Left forelimb (tissue), 1 donor: Measurements from ENCODE around the gene TSHZ3.

Source experiments
- DNase-seq: peaks from one replicate; pipeline ENCODE4 v3.0.0-alpha.2; 2018; ENCODE audit warnings: low spot score

Gene TSHZ3

DNA sequence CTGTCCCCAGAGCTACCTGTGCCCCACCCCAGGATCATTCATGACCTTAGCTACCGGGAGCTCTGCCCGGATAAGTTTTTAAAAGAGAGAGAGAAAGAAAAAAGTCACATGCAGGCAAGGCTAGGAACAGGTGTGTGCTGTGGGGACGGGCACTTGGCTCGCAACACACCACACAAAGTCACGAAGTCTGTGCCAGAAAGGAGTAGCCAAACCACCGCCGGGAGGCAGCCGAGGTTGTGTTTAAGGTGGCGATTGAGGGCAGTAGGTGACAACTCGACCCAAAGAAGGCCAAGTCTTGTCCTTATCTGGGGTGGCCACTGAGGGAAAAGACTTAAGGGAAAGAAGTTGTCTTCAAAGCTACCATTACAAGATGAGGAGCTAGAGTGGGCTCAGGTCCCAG, 4.6 kb upstream of the TSHZ3 start:
- no peak for DNase-seq

DNA sequence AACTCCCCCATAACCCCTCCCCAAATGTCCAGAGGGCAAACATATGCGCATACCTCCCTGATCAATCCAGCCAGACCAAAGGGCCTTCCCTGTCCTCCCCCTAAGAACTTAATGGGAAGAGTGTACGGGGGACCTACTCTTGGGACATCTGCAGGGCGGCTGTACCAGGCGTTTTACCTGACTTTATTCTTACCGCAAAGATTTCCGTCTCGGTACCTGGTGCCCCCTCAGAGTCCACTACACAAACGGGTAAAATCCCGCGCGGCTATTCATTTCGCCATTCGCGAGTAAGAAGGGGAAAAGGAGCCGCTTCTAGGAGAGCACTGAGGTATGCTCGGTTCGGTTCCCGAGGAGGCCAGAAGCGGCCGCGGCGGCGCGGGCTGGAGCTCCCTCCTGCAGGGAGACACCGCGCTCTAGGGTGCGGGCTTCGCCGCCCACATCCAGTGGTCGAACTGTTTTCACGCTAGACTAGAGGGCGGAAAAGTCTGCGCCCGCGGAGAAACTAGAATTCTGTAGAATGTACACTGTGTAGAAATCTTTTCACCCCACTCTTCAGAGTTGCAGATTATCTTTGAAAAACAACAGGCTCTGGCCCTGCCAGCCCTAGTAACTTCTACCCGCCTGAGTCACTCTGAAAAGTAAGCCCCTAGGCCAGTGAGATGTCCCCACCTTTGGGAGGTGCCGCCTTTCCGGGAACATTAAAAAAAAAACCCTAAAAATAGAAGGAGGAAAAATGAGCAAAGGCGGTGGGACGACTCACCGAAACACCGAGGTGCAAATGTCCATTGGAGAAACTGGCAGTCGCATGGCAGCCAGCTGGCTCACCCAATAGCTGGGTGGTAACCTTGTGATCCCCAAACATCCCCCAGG, 3.8 kb upstream of the TSHZ3 start:
- no peak for DNase-seq

DNA sequence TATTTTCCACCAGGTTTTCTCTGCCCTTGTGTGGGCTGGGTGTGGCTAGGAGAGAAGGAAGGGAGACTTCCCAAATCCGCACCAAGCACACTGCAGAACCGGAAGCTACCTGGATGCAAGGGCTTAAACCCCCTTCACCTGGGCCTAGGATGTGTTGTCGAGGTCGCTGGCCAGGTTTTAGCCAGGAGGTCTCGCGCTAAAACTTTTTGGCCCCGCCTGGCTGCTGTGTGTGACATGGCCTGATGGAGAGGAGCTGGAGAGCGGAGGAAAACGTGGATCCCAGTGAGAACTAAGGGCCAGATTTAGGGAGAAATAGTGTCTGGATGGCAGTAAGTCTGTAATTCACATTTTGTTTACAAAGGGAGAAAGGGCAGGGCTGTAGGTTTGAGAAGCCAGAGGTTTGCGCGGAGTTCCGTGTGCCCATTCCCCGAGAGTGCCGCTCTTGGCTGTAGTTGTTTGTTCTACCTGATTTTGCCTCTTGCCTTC, 3.1 kb upstream of the TSHZ3 start:
- DNase-seq, result no peak

DNA sequence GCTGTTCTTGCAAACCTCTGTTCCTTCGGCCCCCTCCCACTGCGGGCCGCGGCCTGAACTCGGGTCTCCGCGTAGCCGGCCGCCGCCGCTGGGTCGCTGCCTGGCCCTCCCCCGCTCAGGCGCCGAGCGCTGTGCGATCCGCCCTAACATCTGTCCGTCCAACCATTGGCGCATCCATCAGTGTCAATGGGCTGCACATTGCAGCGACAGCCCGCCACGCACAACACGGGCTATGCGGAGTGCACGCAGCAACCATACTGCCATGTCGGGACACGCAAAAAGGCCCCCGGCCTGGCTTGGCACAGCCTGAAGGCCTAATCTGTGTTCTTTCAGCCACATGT, 2.6 kb upstream of the TSHZ3 start:
- no peak for DNase-seq

DNA sequence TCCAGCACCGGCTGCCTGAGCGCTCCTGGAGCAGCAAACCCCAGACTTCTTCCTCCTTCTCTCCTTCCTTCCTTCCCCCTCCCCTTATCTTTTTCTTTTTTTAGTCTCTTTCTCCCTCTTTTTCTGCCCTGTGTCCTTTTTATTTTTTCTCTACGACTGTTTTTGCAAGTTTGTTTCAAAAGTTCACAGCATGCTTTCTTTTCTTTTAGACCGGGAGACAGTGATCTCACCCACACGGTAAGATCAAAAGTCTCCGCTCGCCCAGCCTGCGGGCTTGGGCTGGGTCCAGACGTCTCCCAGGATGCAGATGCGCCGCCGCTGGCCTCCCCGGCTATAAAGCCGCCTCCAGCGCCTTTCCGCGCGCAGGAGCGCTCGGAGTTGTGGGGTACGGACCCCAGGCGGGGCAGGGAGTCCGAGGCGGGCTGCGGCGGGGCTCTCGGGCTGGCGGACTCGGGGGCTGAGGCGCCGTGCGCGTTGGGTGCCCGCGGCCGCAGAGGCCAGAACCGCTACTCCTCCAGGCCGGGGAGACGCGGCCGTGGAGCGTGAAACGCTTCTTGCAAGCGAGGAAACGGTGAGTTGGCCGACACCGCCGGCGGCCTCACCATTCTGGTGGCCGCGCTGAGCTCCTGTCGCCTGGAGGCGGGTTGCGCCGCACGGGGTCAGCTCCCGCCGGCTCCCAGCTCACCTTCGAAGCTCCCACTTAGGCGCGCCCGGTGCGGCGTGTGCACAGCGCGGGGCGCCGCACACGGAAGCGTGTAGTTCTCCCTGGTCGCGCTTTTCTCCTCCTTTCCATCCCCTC, 2.0 kb upstream of the TSHZ3 start:
- DNase-seq, result no peak

DNA sequence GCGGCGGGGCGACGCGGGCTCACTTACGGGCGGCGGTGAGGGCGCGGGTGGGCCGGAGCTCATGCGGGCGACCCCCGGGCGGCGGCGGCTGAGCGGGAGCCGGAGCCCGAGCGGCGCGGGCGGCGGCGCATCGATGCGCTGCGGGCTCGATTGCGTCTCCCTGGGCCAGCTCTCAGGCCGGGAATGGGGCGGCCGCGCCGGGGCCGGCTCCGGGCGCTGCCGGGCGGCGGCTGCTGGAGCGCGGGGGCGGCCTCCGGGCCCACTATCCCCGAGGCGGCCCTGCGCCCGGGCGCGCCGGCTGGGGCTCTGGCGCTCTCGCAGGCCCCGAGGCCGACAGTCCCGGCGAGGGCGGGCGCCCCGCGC, 1.4 kb upstream of the TSHZ3 start:
- DNase-seq, result no peak

DNA sequence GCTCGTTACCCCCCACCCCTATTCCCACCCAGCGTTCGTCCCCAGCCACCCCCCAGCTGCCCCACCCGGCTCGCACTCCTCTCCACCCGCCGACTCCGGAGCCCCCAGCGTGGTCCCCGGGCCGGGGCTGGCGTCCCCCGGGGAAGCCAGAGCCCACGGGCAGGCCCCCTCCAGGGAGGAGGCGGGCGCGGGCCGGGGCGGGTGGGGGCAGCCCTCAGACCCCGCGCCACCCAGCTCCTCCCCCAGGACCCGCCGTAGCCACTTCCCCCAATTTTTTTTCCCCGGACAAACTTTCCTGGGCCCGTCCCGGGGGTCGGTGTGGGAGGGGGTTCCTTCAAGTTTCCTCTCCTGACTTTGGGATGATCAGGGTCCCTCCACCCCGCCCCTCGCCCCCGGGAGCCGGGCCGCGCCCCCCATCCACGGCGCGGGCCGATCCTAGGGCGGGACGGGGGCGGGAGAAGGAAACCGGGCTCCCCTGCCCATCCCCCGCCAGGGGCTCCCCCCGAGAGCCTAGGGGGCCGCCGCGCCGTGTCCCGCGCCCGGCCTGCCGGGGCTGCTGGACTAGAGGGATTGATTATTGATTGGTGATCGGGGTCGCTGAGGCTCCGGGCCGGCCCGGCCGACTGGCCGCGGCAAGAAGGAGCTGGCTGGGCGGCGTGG, 927 bp upstream of the TSHZ3 start:
- peak; percentile 78 for DNase-seq

DNA sequence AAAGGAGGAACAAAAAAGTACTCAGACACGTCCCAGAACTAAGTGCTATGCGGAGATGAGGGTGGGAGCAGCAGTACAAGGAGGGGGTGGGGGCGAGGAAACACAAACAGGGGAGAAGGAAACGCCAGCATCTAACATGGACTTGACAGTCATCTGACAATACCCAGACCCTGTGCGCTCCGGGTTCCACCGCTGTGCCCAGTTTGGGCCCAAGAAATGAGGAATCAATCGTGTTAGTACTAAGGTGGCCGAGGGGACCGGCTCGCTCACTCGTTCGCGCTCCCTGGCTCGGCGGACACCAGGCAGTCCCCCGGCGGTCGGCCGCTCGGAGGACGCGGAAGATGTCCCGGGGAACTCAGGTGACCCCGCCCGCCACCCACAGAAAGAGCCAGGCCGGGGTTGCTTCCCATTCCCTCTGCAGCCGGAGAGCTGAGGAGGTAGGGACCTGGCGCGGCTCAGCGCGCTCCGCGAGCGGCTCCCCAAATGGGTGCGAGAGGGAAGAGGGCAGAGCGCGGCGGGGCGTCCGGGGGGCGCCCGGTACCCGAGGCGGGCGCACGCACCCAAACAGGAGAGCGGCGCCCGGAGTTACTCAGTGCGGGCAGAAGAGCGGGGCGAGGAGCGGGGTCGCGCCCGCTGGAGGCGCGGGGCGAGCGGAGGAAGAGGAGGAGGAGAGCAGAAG, 616 bp downstream of the TSHZ3 start:
- no peak for DNase-seq

DNA sequence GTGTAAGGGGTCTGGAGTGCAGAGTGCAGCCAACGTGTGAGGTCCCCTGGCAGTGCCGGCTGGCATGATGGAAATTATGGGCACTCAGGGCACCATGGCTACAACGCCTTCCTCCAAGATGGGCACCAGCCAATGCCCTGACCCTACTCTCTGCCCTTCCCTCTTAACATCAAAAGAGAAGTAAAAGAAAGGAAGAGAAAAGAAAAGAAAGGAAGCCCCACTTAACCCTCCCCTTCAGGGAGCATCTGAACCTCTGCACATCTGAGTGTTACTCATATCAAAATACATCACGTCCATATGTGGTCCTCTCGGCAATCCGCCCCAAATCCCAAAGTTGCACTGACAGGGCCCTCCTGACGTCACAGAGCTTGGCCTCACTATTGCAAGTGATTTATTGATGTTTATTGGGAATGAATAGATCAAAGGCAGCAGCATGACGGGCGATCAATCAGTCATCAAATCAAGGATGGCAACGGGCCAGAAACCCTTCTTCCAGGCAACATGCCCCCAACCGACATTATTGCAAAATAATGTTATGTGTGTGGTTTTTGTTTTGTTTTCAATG, 1.3 kb downstream of the TSHZ3 start:
- DNase-seq, result no peak

DNA sequence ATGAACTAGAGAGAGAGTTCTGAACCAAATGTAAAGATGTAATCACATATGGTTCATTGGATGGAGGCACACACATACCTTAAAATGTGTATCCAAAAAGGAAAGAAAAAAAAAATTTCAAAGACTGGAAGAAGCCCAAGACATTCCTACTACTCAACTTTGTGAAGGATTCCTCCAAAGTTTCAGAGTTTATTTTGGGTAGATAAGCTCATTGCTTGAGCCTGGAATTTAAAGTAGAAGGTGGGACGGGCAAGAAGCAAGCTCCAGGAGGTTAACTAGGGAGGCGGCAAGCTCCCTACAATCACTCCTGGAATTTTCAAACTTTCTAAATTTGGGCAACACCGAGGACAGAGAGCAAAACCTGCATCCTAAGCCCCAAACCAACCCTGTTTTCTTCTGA, 1.9 kb downstream of the TSHZ3 start:
- DNase-seq, result no peak

DNA sequence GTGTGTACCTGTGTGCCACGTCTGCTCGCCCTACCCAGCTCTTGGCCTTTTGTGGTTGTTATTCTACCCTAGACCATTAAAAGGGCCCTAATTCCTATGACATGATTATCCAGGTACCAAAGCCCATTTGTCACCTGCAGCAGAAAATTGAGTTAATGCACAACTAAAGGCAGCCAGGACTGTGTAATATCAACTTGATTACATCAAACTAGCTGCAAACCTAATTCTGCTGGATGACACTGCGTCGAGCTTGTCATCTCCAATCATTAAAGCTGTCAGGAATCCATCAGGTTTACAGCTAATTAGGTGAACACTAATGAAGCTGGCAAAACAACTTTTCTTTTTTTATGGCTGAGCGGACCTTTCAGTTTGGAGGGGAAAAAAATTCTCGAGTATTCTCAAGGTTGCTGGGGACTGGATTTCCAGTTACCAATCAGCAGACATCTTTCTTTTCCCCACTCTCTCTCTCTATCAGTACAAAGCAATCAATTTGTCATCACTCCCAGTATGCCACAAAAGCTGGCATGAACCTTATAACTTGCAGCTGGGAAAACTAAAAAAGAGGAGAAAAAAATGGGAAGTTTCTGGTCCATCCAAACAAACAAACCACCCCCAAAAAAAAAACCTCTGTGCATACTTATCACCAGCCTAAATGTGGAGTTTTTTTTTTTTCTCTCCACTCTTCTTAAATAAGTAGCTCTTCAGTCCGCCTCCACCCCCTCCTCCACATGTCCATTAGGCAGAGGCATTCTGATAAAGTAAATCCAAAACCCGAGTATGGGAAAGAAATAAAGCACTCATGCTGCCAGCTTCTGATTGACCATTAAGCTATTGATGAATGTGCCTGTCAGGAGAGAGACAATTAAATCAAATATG, 2.8 kb downstream of the TSHZ3 start:
- no peak for DNase-seq

DNA sequence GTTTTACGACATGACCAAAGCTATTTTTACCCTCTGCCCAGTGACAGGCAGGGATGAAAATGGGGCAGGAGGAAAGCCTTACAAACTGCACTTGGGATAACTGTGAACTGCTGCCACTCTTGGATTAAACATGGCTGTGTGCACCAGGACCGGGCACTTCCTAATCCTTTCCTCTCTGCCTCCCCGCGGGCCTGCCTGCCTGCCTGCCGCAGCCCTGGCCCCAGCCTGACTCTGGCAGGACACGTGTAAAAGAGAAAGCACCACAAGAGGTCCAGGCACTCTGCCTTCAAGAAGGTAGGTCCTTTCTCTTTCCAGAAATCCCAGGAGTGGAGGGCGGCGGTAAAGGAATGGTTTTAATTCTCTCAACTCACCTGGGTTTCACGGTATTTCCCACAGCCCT, 4.8 kb downstream of the TSHZ3 start:
- no peak for DNase-seq

DNA sequence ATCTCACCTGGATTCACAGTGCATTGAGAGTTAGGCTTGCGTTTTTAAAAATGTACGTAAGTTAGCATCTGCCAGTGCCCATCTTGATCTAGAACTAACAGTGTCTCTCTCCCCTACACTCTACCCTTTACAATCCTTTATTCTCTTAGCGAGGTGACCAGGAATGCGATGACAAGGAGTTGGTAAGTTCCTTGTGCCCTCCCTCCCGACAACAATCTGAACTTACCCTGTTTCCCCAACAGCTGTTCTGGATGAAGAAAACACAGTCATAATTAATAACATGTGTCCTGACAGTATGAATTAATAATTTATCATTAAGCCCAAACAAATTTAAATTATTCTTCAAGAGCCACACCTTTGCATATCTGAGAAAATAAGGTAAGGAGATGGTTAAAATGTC, 6.3 kb downstream of the TSHZ3 start:
- DNase-seq, result no peak

DNA sequence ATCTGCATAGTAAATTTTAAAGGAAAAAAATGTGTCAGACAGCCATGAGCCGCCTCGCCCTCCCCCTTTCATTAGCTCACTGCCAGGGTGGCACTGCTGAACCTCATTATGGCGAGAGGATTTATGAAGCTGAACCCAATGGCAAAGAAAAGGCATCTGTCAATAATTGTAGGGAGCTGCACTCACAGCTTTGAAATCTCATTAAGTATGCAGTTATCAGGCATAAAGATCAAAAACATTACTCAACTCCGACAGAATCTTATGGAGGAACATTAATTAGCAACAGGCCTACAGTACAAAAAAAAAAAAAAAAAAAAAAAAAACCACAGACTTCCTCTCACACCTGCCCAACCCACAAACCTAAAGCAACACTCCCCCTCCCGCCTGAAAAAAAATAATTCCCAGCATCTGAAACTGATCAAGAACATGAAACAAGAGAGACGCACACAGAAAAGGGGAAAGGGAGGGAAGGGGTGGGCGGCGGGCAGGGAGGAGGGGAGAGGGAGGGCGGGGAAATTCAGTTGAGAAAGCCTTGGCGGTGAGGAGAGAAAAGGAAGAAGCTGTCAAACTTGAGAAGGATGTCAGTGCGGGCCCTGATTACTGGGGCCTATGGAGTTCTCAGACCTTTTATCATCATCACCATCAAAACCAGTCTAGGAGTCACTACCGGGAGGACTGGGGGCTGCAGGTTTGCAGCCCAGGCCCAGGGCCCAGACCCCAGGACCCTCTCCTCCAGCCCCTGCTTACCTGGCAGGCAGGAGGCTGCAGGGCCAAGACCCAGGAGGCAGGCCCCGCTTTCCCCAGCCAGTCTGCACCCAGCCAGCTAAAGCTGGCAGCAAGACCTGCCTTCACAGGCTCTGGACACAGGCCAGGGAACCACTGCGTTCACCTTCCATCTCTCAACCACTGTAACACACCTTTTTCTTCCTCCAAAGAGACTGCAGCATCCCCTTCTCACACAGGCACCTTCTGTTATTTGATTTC, 8.9 kb downstream of the TSHZ3 start:
- DNase-seq, result no peak

DNA sequence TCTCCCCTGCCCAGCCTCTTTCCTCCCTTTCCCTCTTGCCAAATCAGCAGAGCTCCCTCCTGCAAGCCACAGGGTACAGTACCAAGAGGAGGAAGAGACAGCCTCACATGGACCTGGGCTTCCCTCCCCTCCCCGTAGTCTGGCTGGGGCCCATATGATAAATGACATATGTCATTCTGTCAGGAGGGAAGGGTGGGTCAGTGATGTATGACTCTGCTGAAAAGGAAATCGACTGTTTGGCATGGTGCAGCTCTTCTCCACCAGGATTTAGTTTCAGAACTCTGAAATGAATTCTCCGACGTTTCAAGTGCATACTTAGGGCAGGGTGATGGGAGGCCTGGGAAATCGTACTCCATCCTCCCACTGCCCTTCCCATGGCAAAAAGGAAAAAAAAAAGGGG, 9.8 kb downstream of the TSHZ3 start:
- DNase-seq, result no peak

DNA sequence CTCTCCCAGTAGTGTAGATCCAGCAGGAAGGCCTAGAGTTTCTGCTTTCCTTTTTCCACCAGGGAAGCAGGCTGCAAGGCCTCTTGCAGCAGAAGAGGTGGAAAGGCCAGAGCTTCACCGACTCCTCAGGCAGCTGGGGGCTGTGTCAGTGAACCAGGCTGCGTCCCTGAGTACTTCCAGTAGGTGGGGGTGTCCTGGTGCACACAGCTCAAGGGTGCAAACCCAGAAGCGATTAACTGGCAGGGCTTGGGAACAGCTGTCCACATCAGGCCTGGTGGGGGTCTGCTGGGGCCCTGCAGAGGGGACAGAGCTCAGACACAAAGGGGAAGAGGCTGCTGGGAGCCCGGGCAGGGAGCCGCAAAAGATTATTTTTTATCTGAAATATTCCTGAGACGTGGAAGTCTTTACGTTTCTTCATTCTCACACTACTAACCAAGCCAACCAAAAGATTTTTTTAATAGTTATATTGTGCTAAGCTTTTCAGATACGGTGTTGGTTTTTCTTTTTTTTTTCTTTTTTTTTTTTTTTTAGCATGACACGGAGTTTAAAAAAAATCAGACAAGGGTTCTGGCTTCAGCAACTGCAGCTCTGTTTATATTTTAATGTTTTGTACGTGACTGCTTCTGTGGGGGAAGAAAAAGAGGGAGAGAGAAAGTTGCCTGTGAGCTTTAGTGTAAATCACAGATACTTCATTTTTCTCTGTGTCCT, 11.0 kb downstream of the TSHZ3 start:
- DNase-seq, result no peak

DNA sequence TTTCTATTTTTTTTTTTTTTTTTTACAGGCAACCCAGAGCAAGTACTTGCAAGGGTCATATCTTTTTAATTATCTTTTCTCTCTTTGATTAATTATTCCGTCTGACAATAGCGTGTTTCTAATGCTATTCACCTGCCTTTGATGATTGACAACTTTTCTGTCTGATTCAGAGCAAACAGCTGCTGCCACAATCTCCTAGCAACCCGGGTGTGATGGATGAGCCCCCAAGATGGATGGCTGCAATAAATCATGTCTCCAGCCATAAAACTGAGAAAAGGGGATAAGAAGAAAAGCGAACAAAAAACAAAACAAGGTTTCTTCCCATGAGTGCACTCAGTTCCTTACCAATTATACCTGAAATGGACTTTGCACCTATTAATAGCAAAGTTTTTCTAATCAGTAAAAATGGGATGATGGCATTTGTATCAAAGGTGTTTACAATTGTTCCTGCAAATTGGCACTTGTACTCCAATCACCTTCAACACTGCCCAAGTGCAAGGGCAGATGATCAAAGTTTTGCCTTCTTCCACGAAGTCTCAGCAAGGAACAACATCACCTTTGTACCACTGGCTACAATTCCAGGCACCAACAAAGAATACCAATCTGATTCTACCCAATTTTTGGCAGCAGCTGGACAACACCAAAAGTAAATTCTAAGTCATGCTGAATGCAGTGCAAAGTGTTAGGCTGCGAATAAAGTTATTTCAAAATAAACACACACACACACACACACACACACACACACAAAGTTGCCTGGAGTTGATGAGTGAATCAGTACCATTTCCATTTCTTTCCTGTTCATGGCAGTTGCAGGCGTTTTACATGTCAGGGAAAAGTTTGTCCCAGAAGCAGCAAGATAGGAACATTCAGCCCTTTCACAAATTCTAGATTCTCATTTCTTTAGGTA, 12.0 kb downstream of the TSHZ3 start:
- no peak for DNase-seq

DNA sequence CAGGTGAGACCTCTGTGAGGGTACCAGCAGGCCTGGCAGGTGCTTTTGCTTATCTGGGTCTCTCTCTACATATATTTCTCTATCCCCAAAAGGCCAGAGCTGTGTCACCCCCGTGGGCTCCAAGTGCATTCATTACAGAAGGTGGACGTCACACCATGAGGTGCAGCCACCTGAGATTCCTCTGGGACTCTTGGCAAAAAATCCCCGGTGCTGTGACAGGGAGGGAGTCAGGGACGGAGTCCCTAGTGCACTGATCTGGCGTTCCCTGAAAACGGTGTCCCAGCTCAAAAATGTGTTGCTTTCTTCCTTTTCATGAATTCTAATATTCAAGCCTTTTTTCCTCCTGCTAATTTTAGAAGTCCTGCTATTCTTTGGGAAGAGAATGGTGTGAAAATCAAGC, 13.5 kb downstream of the TSHZ3 start:
- DNase-seq, result no peak
